Fibroblast of skin of left biceps (primary cell): ENCODE measurements around the gene BSN.
"Not testable (repeated sequence)": the region's sequence is repeated elsewhere in the genome, so short reads cannot be mapped to it uniquely, and the experiment has no call there.

Experiments used
- DNase-seq, 2 experiments: peaks; one replicate each; pipeline ENCODE4 v3.0.0-alpha.2; 2013; ENCODE audit warnings: low read depth in 2 of 2

BSN gene

DNA sequence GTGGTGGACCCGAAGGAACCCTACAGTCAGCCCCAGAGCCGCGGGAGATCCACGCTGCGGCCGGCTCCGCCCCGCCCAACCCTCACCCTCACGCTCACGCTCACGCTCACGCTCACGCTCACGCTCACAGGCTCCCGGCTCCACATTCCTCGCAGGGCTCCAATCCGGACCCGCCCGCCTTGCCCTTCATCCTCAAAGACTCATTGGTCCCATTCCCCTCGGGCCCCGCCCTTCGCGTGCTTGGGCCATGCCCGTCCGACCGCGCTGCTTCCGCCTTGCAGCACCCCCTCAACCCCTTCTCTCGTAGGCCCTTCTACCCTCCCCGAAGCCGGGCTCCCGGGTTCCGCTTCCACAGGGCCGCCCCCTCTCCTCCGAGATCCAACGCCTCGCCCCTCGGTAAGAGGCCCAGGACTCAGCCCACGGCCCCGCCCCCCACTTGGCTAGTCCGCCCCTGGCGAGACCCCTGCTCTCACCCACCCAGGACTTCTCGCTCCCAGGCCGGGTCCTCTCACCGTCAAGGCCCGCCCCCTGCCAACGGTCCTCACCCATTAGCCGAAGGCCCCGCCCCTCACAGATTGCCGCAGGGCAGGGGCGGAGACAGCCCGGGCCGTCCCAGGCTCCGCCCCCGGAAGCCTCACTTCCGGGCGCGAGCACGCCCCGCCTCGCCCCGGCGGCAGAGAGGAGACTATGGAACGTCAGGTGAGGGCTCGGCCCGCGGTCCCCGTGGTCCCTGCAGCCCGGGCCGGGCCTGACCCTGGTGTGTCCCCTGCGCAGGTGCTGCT lies 119.6 kb downstream of the BSN start, which contains the start of gene APEH:
Gene APEH, plus strand, starts transcription at position 637 of the 782 bp plus-strand sequence. Its CDS starts 51 bp downstream, at position 688.
- peak; percentile 92 to 94 for DNase-seq

DNA sequence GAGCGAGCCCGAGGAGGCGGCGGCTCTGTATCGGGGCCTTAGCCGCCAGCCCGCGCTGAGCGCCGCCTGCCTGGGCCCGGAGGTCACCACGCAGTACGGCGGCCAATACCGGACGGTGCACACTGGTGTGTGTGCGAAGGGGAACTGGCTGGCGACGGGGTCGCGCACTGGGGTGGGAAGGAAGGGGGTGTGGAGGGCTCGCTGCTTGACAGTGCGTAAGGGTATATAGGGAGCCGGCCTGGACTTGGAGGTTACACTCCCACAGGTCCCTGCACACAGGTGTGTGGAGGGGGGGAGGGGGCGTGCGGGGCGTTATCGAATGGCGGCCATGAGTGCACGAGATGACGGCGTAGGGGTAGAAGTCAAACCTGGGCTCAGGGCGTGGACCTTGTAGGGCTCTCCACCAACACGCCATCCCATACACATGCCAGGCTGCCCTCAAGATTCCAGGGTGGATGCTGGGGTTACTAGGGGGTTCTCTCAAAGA lies 120.3 kb downstream of the BSN start:
- DNase-seq: no peak

DNA sequence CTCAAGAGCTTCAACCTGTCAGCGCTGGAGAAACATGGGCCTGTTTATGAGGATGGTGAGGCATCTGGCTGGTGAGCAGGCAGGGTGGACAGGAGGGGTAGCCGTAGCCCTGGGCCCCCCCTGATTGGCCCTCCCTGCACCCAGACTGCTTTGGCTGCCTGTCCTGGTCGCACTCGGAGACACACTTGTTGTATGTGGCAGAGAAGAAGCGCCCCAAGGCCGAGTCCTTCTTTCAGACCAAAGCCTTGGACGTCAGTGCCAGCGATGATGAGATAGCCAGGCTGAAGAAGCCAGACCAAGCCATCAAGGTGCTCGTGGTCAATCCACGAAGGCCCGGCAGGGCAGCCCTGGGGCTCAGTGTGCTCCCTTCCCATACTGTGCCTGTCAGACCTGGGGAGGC lies 121.6 kb downstream of the BSN start:
- no peak for DNase-seq

DNA sequence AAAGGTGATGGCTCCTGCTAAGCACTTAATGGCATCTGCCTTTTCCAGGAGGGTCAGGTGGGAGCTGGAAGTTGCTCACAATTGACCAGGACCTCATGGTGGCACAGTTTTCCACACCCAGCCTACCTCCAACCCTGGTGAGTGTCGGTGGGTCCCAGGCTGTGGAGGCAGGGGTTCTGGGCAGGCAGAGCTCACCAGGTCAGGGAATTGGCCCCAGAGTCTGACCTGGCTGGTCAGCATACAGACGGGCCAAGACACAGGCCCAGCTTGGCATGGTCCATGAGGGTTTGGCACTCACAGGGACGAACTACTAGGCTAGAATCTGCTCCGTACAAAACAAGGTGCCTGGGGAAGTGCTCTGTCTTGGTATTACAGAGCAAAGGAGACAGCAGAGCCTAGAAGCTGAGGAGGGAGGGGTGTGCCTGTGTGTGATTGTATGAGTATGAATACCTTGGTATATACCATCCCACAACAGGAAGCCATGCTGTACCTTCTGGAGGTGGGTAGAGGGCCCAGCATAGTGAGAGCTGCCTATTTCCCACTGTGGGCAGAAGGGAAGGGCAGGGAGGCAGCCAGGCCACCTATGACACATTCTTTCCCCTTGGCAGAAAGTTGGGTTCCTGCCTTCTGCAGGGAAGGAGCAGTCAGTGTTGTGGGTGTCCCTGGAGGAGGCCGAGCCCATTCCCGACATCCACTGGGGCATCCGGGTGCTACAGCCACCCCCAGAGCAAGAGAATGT lies 126.4 kb downstream of the BSN start:
- no peak for DNase-seq

DNA sequence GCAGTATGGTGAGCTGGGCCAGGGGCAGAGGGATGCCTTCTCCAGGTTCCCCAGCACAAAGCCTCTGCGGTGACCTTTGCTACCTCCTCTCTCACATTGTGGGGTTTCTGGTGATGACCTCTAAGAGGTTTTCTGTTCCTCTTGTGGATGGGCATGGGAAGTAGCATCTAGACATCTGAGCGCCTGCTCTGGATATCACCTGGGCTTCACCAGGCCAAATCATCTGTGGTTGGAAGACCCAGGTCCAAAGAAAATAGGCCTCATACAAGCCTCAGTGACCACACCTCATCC lies 126.9 kb downstream of the BSN start:
- DNase-seq: no peak

DNA sequence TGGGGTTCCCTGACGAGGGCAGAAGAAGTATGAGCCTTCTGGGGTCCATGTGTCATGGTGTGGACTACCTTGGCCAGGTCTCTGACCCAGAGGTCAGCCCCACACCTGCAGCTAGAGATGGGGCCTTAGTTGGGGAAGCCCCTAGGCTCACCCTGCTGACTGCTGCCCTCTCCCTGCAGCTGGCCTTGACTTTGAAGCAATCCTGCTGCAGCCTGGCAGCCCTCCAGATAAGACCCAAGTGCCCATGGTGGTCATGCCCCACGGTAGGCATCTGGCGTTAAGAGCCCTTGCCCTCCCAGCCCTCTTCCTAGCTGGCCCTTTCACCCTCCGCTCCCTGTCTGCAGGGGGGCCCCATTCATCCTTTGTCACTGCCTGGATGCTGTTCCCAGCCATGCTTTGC lies 127.3 kb downstream of the BSN start:
- no peak for DNase-seq

DNA sequence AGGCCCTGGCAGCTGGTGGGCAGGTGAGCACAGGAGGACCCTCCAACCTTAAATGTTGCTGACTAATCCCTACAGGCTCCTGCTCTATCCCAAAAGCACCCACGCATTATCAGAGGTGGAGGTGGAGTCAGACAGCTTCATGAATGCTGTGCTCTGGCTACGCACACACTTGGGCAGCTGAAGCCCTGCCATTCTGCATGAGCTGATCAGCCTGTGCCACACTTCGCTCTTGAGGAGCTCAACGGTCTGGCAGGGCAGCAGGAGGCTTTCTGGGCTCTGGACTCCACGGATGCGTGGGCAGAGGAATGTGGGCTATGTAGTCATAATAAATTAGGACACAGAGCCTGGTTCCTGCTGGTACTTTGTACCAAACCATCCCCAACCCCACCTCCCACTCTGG lies 128.9 kb downstream of the BSN start:
- no peak for DNase-seq

DNA sequence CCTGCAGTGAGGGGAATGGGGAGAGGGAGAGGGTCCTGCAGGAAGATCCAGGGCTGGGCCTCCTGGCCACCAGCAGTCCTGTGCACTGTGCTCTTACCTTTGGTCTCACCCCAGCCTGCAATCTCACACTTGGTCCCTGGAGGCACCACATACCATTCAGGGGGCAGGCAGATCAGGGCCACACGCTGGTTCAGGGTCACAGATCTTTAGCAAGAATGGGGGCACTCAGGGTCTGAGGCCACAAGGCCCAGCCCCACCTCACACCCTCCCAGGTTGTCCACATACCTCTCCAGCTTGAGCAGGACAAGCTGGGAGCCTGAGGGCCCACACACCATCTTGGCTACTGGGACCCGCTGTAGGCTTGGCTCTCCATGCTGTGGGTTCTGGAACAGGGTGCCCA lies 130.2 kb downstream of the BSN start:
- DNase-seq: not testable (repeated sequence)

DNA sequence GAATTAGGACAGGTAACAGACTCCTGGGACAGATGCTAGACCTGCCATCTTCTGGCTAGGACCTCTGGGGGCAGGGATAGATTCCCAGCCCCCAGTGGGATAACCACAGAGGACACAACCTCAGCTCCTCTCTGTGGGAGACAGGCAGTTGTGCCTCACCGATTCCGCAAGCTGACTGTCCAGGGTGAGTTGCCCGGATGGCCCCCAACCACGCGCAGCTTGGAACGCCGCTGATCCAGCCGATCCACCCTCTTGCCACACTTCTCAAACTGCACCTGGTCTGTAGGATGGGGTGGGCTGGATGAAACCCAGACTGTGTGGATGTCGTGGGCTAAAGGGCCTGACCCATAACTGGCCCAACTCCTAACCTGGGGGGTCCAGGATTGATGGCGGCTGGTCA lies 130.8 kb downstream of the BSN start:
- DNase-seq: not testable (repeated sequence)

DNA sequence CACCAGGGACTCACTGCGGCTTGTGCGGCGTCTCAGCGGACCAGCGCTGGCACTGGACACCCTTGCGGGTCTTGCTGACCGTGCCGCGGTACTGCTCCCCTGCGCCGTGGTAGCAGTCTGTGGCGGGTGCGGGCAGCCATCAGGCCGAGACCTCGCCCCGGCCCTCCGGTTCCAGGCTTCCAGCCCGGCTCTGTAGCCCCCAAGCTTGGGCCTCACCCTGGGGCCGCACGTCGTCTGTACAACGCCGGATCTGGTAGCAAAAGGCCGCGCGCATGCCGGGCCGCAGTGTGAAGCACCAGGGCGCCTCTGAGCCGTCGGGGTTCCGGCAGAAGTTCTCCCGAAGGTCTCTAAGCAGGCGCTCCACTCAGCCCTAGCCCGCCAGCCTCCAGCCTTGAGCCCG lies 131.6 kb downstream of the BSN start:
- DNase-seq: not testable (repeated sequence)

DNA sequence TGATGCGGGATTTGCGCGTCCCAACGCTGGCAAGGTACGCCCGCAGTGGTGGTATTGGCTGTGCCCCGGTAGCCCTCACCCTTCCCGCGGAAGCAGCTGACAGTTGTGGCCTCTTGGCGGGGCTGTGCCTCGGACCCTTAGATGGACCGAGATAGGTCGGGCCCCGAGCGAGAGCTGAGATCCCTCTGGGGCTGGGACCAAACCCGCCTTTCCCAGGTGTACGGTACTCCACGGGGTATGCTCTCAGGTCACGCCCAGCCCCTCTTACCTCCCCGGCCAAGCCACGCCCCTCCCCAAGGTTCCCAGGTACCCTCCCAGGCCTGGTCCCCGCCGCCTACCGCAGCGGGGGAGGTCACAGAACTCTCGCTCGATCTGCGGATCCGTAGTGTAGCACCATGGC lies 132.1 kb downstream of the BSN start:
- not testable (repeated sequence) for DNase-seq

DNA sequence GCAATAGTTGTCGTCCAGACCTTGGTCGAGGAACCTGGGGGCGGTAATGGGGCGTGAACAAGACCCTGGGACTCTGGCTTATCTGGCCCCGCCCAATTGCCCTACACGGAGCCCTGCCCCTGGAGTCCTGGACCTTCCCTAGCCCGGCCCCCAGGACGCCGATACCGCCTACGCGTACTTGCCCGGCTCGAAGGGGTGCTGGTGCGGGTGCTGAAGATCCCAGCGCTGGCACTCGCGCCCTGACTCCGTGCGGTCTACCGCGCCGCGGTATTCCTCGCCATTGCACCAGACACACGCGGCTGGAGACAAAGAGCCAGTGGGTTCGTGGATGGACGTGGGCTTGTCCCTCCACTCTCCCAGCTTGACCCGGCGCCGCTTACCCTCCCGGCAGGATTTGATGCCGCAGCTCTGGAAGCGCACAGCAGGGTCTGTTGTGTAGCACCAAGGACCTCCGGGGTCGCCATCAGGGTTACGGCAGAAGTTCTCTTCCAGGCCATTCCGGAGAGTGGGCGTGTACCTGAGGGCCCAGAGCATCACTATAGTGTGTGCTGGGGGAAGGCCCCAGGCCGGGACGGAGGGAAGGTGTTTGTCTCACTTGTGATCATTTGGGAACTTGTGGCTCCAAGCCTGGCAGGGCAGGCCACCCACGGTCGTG lies 132.6 kb downstream of the BSN start:
- not testable (repeated sequence) for DNase-seq

DNA sequence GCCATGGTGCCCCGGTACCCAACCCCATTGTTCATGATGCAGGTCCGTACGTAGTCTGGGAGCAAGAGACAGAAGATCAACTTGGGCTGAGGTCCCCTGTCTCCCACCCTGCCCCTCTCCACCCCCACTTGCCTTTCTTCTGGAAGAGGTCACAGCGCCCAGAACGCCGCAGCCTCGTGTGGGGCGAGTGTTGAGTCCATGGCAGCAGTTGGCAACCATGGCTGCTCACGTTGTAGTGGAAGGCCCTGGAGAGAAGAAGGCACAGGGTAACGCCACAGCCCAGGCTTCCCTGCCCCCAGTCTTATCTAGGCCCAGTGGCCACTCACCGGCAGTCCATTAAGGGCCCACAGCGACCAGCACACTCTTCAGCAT lies 133.1 kb downstream of the BSN start:
- DNase-seq: not testable (repeated sequence)

DNA sequence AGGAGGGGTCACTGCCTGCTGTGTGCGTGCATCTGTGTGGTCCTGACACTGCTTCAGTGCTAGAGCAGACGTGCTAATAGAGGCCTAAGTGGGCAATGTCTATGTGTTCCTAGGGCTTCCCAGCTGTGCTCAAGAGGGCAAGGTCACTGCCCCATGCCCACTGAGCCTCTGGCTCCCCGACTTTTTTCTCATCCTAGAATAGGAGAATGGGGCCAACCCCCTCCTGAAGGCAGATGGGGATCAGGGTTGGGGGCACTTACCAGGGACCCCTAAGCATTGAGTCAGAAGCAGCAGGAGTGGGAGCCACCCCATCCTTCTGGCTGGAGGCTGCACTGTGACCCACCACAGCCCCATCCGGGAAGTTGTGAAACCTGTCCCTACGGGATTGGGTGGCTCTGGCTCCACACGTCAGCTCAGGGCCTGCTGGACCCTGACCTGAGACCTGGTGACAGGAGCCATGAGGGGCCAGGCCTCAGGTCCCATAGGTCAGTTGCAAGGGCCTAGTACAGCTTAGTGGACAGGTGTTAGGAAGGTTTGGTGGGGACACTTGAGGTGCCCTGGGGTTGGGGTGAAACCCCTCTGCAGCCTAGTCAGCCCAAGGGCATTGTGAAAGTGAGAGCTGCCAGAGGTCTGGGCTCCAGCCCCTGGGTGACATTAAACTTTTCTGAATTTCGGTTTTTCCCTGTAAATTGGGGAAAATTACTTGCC lies 134.2 kb downstream of the BSN start:
- not testable (repeated sequence) for DNase-seq

DNA sequence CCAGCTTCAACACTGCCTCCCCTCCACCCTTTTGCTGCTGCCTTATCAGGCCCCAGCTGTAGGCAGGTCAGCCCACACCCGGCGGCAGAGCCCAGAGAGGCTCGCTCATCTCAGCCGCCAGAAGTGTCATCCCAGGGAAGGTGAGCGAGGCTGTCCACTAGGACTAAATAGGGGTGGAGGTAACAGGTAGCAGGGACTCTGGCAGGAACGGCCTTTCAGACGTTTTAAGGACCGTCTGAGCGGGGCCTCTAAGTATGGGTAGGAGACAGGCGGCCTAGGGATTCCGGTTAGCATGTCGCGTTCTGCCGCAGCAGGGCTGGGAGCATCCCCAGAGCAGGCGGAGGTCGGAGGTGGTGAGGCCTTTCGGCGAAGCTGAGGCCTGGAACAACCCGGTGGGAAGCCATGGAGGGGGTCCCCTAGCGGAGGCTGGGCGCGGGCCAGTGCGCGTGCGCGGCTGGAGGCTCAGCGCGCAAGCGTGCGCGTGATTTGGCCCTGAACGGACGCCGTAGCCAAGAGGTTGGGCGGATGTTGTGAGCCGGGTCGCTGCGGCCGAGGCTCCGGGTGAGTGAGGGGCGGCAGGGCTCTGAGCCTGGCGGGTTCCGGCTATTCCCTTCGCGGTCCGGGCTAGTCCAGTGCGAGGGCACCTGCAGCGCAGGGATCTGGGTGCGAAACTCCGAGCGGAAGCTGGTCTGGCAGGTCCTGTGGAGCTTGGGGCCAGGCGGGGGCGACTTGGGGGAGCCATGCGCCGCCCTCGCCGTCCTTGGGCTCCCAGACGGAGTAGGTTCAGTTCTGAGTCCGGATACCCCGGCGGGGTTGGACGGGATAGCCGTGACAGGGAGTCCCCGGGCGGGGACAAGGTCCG lies 135.0 kb downstream of the BSN start, which contains the start of the genes MST1 and RNF123:
Gene MST1, minus strand, starts transcription at position 429 of the 862 bp plus-strand sequence. CDS start 783 bp downstream, outside the sequence.
Gene RNF123, plus strand, starts transcription at position 512 of the 862 bp plus-strand sequence. CDS start 1,609 bp downstream, outside the sequence.
- DNase-seq: peak; percentile 71 to 73

DNA sequence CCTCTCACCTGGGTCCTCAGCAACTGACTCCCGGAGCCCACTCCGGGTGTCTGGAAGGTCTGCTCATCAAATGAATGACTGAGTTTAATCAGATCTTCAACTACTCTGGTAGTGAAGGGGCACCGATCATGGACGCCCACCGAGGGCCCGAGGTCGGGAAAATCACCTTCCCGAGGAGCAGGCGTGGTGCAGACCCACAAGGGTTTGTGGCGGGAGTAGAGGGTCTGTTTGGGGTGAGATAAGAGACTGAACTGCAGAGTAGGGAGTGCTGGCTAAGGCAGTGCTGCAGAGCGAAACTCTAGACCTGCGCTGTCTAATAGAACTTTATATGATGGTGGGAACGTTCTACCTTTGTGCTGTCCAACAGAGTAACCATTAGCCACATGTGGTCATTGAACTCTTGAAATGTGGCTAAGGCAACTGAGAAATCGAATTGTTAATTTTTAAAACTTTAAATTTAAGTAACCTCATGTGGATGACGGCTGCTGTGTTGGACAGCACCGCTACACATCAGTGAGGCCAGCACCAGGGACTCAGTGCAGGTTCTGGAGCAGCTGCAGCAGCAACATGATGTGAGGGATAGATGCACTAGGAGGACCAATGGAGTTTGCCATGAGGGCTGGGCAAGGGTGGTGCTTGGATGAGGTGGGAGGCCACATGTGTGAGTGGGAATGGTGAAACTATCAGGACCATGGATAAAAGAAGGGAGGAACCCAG lies 135.8 kb downstream of the BSN start:
- not testable (repeated sequence) for DNase-seq

DNA sequence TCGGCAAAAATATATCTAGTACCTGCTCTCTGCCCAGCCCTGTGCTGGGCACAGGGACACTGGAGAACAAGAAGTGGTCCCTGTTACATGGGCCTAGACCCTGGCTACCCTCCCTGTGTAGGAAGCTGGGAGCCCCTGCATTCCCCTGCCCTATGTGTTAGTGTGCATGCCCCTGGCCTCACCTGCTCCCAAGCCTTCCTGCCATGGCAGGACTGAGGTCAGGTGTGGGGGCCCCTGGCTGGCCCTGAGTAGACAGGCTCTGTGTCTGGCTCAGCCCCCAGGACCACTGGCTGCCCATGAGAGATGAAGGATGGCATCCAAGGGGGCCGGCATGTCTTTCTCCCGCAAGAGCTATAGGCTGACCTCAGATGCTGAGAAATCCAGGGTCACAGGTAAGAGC lies 136.6 kb downstream of the BSN start:
- not testable (repeated sequence) for DNase-seq

DNA sequence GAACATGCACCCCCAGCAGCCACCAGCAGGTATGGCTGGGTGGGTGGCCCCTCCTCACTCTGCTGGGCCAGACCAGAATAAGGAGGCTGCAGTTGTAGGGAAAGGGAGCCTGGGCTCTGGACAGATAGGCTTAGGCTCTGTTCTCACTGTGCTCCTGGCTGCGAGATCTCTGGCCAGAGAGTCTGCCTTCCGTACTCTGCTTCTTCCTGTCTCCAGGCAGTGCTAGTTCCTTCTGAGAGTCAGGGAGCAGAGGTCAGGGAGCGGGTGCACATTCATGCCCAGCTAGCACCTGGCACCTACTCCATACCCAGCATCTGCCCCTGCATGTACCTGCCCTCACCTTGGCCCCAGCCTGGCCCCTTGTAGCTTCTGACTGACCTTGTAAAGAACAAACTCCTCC lies 137.2 kb downstream of the BSN start:
- DNase-seq: not testable (repeated sequence)

DNA sequence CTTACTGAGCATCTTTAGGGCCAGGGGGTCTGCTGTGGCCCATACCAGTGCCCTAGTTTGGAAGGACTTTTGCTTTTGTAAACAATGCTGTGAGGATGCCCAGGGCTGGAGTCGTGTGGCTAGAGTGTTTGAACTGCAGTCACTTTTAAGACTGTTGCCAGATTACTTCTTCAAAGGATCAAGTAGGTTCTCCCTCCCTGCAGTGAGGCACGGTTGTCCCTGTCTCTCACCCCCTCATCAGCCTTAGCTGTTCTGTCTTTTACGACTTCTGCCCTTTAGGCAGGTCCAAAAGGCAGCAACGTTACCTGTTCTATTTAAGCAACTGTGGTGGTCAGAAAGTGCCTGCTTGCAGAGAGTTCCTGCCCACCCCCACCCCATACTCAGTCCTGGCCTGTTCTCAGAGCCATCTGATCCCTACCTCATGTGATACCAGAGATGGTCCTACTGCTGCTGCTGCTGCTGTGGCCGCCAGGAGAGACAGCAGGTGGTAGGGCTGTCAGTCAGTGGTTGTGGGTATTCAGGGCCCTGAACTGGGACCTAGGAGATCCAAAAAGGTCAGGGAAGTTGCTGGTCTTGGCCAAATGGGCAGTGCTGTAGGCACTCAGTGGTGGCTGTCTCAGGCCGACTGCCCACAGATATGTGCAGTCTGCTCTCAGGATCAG lies 140.3 kb downstream of the BSN start:
- DNase-seq: not testable (repeated sequence)
